Natural killer cell (primary cell): ENCODE data around the gene UBE4A. TPM values are rescaled to one million over a fixed set of nuclear protein-coding genes. Genes with fewer than 3 reads are reported as not detected.
A peak's percentile ranks its signal among the peaks of the same experiment; 100 is the strongest.

Experiments used
- ATAC-seq, 3 donors: fragments of 150-1000 bp in 2 of 3; fragments of 200-7000 bp in 1 of 3; cut with Tn5 transposase; 1 replicate in 1 of 3; 2 replicates in 2 of 3; pipeline ENCODE4 v1.10.0; 2021; ENCODE audit warnings: mild to moderate bottlenecking in 2 of 3, moderate library complexity in 2 of 3
- DNase-seq, 2 donors: peaks; one replicate each; pipeline versions ENCODE4 v3.0.0 to v3.0.0-alpha.2; 2013 to 2021; ENCODE audit warnings: mixed read lengths in 1 of 2
- H3K27ac ChIP-seq: one replicate; pipeline ENCODE4 v1.5.1; 2013; ENCODE audit warnings: mild to moderate bottlenecking, low read length
- H3K27me3 ChIP-seq: one replicate; pipeline ENCODE4 v1.6.1; 2013; ENCODE audit warnings: low read length; ENCODE audit not compliant: control insufficient read depth, insufficient read depth
- H3K36me3 ChIP-seq: one replicate; pipeline ENCODE4 v1.6.1; 2013; ENCODE audit warnings: low read length; ENCODE audit not compliant: control insufficient read depth, insufficient read depth
- H3K4me1 ChIP-seq: one replicate; pipeline ENCODE4 v1.6.1; 2013; ENCODE audit warnings: low read length; ENCODE audit not compliant: control insufficient read depth, insufficient read depth
- H3K4me3 ChIP-seq: one replicate; pipeline ENCODE4 v1.5.1; 2013; ENCODE audit warnings: low read length
- H3K9me3 ChIP-seq: one replicate; pipeline ENCODE4 v1.6.1; 2013; ENCODE audit warnings: low read length; ENCODE audit not compliant: control insufficient read depth, insufficient read depth
- H3K27ac Mint-ChIP-seq, 2 donors: one replicate each; pipeline ENCODE4 v1.8.0; 2022; ENCODE audit warnings: mild to moderate bottlenecking in 2 of 2, mixed read lengths in 2 of 2, moderate library complexity in 1 of 2
- H3K27me3 Mint-ChIP-seq, 2 donors: one replicate each; pipeline ENCODE4 v1.8.0; 2022; ENCODE audit warnings: low read depth in 2 of 2, mixed read lengths in 2 of 2
- H3K36me3 Mint-ChIP-seq: one replicate; pipeline ENCODE4 v1.8.0; 2022; ENCODE audit warnings: mixed read lengths
- H3K4me1 Mint-ChIP-seq, 2 donors: one replicate each; pipeline ENCODE4 v1.8.0; 2022; ENCODE audit warnings: mixed read lengths in 2 of 2
- H3K4me3 Mint-ChIP-seq: one replicate; pipeline ENCODE4 v1.8.0; 2022; ENCODE audit warnings: mild to moderate bottlenecking, moderate library complexity, mixed read lengths
- H3K9me3 Mint-ChIP-seq, 2 donors: one replicate each; pipeline ENCODE4 v1.8.0; 2022; ENCODE audit warnings: mixed read lengths in 2 of 2
- WGBS: methylation state at CpG from one replicate; pipeline ENCODE4 v1.1.7; 2013; ENCODE audit warnings: missing lambda C conversion rate; ENCODE audit not compliant: insufficient coverage; 5-methylcytosine and 5-hydroxymethylcytosine counted together
- intact Hi-C: fragments of 100-400 bp; cut with micrococcal nuclease; formaldehyde crosslinking; loops from one replicate; pipeline ENCODE4 v1.14.2; 2022
- total RNA-seq, 4 donors: library from RNA; stranded (reverse); fragments of 120-200 nt in 1 of 4; gene quantifications; one replicate each; pipeline versions ENCODE4 v1.2.3 to v1.2.4, GENCODE V29; 2013 to 2022
- TF ChIP-seq, protein P1 (sequence below): fragments of 200-600 bp; IDR thresholded peaks from one replicate; pipeline ENCODE4 v1.8.0; 2022; ENCODE audit warnings: antibody characterized with exemption

Gene UBE4A
- total RNA-seq, 3 donors from 2014 or later (not counting 1 experiment from before 2014, with no cell fraction given), result 35.1 to 43.9 (median 37.0) TPM

DNA sequence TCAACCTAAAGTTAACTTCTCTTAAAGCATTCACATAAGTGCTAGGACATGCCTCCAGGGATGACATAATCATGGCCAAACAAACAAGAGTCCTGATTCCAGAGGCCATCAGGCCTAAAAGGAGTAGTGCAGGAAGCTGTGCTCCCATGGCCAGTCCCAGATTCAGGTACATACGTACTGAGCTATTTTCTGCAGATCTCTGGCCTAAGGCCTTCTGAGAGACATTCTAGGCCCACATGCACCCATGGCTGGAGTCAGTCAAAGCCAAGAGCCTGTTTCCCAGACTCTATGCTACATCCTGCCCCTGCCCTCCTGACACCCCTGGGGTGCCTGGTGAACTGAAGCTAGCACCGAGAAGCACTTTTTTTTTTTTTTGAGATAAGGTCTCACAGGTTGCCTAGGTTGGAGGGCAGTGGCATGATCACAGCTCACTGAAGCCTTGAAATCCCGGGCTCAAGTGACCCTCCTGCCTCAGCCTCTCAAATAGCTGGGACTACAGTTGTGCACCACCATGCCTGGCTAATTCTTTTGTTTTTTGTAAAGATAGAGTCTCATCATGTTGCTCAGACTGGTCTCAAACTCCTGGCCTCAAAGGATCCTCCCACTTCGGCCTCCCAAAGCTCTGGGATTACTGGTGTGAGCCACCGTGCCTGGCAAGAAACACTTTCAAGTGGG, 17.4 kb upstream of the UBE4A start:
- no peaks in the 10 kb centered on the region for H3K36me3 ChIP-seq
- Mint-ChIP-seq H3K27ac (peak overlapping the region; percentile 41 to 95), H3K4me1 (peaks cover 40 to 44% of the 10 kb centered on the region in 2 donors), H3K27me3 (no peaks in the 10 kb centered on the region), H3K4me3 (peak overlapping the region; percentile 29), H3K36me3 (no peaks in the 10 kb centered on the region), H3K9me3 (no peaks in the 10 kb centered on the region)
- DNase-seq (peak in 1 of 2 donors; percentile 58), ATAC-seq (no peak)
- TF ChIP-seq, protein P1, sequence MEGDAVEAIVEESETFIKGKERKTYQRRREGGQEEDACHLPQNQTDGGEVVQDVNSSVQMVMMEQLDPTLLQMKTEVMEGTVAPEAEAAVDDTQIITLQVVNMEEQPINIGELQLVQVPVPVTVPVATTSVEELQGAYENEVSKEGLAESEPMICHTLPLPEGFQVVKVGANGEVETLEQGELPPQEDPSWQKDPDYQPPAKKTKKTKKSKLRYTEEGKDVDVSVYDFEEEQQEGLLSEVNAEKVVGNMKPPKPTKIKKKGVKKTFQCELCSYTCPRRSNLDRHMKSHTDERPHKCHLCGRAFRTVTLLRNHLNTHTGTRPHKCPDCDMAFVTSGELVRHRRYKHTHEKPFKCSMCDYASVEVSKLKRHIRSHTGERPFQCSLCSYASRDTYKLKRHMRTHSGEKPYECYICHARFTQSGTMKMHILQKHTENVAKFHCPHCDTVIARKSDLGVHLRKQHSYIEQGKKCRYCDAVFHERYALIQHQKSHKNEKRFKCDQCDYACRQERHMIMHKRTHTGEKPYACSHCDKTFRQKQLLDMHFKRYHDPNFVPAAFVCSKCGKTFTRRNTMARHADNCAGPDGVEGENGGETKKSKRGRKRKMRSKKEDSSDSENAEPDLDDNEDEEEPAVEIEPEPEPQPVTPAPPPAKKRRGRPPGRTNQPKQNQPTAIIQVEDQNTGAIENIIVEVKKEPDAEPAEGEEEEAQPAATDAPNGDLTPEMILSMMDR, result no peak
- intact Hi-C loops, result no loop called here
- peak overlapping the region; percentile 47 for H3K4me3 ChIP-seq
- no peaks in the 10 kb centered on the region for H3K9me3 ChIP-seq
- peaks cover 37% of the 10 kb centered on the region for H3K4me1 ChIP-seq
- H3K27ac ChIP-seq, result peak overlapping the region; percentile 66
- no peaks in the 10 kb centered on the region for H3K27me3 ChIP-seq
- 77% methylated on average over 5 of the region's 5 CpGs for WGBS

DNA sequence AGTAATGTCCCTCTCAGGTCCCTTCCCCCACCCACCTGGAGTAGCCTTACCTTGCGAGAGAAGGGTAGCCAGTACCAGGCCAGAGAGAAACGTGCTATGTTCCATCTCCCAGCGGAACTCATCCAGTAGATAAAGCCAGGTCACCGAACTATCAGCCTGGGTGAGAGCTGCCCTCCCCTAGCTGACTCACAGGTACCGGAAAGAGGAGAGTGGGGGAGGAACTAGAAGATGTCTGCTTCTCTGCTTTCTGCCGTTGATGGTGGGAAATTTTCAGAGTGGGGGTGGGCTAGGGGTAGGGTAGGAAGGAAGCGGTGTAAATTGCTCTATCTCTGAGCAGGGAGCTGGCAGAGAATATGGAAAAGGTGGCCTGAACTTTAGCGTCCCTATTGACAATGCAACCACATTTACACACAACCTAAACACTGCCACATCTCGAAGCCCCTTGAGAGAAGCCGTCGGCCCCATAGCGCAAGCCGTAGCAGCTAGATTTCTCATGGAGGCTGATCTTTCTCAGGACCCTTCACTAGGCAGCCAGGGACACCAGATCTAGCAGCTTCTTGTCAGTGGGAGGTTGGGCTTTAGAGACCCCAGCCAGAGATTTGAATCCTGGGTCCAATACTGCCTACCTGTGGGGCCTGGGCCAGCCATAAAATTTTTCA, 16.8 kb upstream of the UBE4A start, which contains the start of gene CD3D:
TSS of gene CD3D (minus strand) at position 203 of the 659 bp plus-strand sequence. CDS start at position 105, 98 bp downstream.
- peak within 1 kb of the TSS; percentile 66 for H3K27ac ChIP-seq
- Mint-ChIP-seq H3K27ac (peak within 1 kb of the TSS; percentile 41 to 95), H3K36me3 (no peaks in the 10 kb centered on the region), H3K4me1 (peaks cover 41 to 46% of the 10 kb centered on the region in 2 donors), H3K4me3 (peak within 1 kb of the TSS; percentile 29), H3K9me3 (no peaks in the 10 kb centered on the region), H3K27me3 (no peaks in the 10 kb centered on the region)
- 86% methylated on average over 13 of the region's 13 CpGs for WGBS
- TF ChIP-seq, protein P1, result no peak
- intact Hi-C loops, result no loop called here
- no peaks in the 10 kb centered on the region for H3K27me3 ChIP-seq
- H3K4me1 ChIP-seq, result peaks cover 32% of the 10 kb centered on the region
- ATAC-seq, result no peak
- peak within 1 kb of the TSS; percentile 47 for H3K4me3 ChIP-seq
- peak in 1 of 2 donors; percentile 87 for DNase-seq
- no peaks in the 10 kb centered on the region for H3K36me3 ChIP-seq
- no peaks in the 10 kb centered on the region for H3K9me3 ChIP-seq

DNA sequence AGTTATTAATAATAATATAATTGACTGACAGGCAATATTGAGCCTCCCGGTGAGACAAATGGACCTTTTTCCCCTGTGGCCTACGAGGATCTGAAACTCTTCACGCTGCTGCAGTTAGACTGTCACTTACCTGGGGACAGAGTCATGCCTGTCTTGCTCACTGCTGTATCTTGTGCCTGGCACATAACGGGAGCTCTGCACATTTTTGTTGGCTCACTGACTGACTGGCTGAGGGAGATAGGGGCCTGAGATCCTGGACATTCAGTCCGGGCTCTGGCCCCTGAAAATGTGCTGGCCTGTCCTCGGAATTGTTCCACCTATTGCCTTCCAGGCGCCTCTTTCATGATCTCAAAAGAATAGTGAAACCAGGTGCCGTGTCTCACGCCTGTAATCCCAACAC, 16.2 kb upstream of the UBE4A start:
- Mint-ChIP-seq H3K27me3 (no peaks in the 10 kb centered on the region), H3K4me3 (no peak overlapping the region), H3K36me3 (no peaks in the 10 kb centered on the region), H3K9me3 (no peaks in the 10 kb centered on the region), H3K27ac (no peak overlapping the region), H3K4me1 (peaks cover 37 to 40% of the 10 kb centered on the region in 2 donors)
- WGBS, result 77% methylated on average over 9 of the region's 9 CpGs
- intact Hi-C loops, result no loop called here
- no peak for ATAC-seq
- TF ChIP-seq, protein P1, result no peak
- peaks cover 25% of the 10 kb centered on the region for H3K4me1 ChIP-seq
- no peaks in the 10 kb centered on the region for H3K36me3 ChIP-seq
- no peak overlapping the region for H3K4me3 ChIP-seq
- H3K9me3 ChIP-seq, result no peaks in the 10 kb centered on the region
- peak in 1 of 2 donors; percentile 61 for DNase-seq
- H3K27ac ChIP-seq, result peak overlapping the region; percentile 66
- H3K27me3 ChIP-seq, result no peaks in the 10 kb centered on the region
